ENCODE data around the gene MTARC1. TPM values are rescaled to one million over a fixed set of nuclear protein-coding genes. Genes with fewer than 3 reads are reported as not detected.

Gene MTARC1
- 11.3 to 13.1 TPM (median 12.3 TPM) in 5 replicates for total RNA-seq (2022; extraction: Qiagen RNA extraction; ENCODE audit: low read depth)

GRCh38 chr1:220786337-220787068, at the start of gene MTARC1:
TSS of gene MTARC1 (plus strand) at chr1:220786913. CDS start at chr1:220786945, 32 bp downstream.

GRCh38 chr1:220748089-220748934, 38.4 kb upstream of the MTARC1 start, which contains the start of gene MTARC2:
TSS of gene MTARC2 (plus strand) at chr1:220748322. CDS start at chr1:220748532, 210 bp downstream.

Other genes with a start within 250 kb of the MTARC1 start
- 4.7 to 5.8 TPM (median 5.2 TPM) in 5 replicates for gene C1orf115, start 96.5 kb upstream of the MTARC1 start, total RNA-seq (2022; extraction: Qiagen RNA extraction; ENCODE audit: low read depth)
- 10.3 to 13.0 TPM (median 10.8 TPM) in 5 replicates for gene MTARC2, start 38.6 kb upstream of the MTARC1 start, total RNA-seq (2022; extraction: Qiagen RNA extraction; ENCODE audit: low read depth)
- gene HLX, start 92.5 kb downstream of the MTARC1 start, total RNA-seq (2022; extraction: Qiagen RNA extraction; ENCODE audit: low read depth), result 5.1 to 5.7 TPM (median 5.5 TPM) in 5 replicates

Data from A549 treated with RU486 at 1 μM for 4 hours (cell line).